A549 treated with Mapracorat at 1 μM for 4 hours (cell line): ENCODE data around the gene WASHC4. TPM values are rescaled to one million over a fixed set of nuclear protein-coding genes. Genes with fewer than 3 reads are reported as not detected.

Experiments used
- total RNA-seq: library from RNA; stranded (reverse); fragments of 200-300 nt; extraction: Qiagen RNA extraction; gene quantifications from 5 replicates; pipeline ENCODE4 v1.2.3, GENCODE V29; 2022

Gene WASHC4
- 17.7 to 25.3 TPM (median 23.2 TPM) in 5 replicates for total RNA-seq

GRCh38 chr12:105107494-105108371 lies at the start of gene WASHC4:
Gene WASHC4 (plus strand): TSS chr12:105107731. CDS start chr12:105107801, 70 bp downstream.

GRCh38 chr12:105084251-105085250 lies 23.0 kb upstream of the WASHC4 start, which contains the start of gene ALDH1L2:
Gene ALDH1L2 (minus strand): TSS chr12:105084458. CDS start chr12:105084436, 22 bp downstream.

Other genes starting within 250 kb of the WASHC4 start
- gene SLC41A2, start 149.4 kb upstream of the WASHC4 start, total RNA-seq, result 16.1 to 23.4 TPM (median 20.8 TPM) in 5 replicates
- gene NOPCHAP1, start 121.4 kb upstream of the WASHC4 start, total RNA-seq, result 30.4 to 37.4 TPM (median 34.8 TPM) in 5 replicates
- 2.4 to 3.6 TPM (median 3.2 TPM) in 5 replicates for gene ALDH1L2, start 23.3 kb upstream of the WASHC4 start, total RNA-seq
- gene APPL2, start 128.4 kb downstream of the WASHC4 start, total RNA-seq, result 18.8 to 27.4 TPM (median 22.3 TPM) in 5 replicates
- gene C12orf75, start 223.0 kb downstream of the WASHC4 start, total RNA-seq, result 112 to 145 TPM (median 135 TPM) in 5 replicates